HG03565 (cell line): ENCODE results near the gene MBOAT1.
"Not testable (repeated sequence)": the region's sequence is repeated elsewhere in the genome, so short reads cannot be mapped to it uniquely, and the experiment has no call there.

ENCODE experiments used
- ATAC-seq: cut with Tn5 transposase; IDR thresholded peaks from one replicate; pipeline ENCODE4 v1.9.1; 2021; ENCODE audit warnings: mild to moderate bottlenecking, moderate library complexity; ENCODE audit not compliant: unreplicated experiment

MBOAT1 gene

DNA sequence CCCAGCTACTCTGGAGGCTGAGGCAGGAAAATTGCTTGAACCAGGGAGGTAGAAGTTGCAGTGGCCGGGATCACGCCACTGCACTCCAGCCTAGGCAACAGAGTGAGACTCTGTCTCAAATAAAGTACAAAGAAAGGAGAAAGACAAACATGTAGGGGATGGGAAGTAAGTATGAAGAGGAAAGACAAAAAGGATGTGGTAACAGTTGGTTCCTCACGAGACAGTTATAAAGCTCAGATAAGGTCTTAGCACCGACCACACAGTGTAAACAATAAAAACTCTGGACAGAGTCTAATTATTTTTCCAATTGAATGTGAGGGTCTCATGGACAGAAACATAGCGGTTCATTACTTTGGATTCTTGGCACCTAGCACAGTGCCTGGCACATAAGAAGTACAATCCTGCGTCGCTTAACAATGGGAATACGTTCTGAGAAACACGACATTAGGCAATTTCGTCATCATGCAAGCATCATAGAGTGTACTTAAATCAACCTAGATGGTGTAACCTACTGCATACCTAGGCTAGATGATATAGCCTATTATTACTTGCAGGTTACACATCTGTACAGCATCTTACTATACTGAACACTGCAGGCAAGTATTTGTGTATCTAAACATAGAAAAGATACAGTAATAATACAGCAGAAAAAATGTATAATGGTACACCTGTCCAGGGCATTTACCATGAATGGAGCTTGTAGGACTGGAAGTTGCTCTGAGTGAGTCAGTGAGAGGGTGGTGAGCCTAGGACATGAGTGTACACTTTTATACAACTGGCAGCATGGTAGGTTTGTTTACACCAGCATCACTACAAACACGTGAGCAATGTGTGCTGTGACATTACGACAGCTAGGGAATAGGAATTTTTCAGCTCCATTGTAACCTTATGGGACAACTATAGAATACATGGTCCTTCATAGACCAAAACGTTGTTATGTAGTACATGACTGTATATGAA, 38.2 kb downstream of the MBOAT1 start:
- ATAC-seq, result peak; percentile 77

DNA sequence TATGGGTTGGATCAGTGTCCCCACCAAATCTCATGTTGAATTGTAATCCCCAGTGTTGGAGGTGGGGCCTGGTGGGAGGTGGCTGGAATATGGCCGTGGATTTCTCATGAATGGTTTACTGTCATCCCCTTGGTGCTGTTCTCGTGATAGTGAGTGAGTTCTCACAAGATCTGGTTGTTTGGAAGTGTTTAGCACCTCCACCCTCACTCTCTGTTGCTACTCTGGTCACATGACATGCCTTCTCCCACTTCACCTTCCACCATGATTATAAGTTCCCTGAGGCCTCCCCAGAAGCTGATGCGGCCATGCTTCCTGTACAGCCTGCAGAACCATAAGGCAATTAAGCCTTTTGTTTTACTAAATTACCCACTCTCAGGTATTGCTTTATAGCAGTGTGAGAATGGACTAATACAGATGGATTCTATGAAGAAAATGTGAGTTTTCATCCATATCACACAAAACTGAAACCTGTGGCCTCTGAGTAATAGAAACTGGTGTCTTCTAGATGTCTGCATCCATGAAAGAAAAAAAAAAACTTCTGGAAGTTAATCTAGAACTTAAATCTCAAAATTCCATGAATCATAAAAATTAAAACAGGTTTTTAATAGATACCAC, 39.3 kb downstream of the MBOAT1 start:
- no peak for ATAC-seq

DNA sequence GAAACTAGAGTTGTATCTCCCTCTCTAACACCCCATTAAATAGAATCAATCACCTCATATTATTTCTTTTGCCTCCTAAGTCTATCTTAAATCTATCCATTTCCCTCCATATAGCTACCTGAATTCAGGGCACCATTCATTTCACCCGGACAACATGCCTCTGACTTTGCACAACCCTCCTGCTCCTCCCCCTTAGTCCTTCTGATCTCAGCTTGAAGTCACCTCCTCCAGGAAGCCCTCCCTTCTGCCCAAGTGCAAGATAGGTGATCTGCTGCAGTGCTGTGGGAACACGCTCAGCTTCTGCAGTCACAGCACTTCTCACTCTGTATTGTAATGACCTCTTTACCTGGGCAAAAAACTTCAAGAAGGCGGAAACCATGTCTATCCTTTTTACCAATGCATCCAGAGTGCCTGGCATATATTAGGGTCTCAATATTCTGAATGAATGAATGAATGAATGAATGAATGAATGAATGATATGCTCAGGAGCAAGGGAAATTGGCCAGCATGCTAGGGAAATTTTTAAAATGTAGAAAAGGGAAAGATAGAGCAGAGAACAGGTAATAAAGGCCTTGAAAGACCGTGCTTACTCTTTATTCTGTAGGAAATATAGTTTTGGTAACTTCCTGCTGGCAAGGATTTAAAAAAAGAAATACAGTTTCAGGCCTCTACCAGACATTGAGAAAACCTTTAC, 41.7 kb downstream of the MBOAT1 start:
- ATAC-seq, result no peak

DNA sequence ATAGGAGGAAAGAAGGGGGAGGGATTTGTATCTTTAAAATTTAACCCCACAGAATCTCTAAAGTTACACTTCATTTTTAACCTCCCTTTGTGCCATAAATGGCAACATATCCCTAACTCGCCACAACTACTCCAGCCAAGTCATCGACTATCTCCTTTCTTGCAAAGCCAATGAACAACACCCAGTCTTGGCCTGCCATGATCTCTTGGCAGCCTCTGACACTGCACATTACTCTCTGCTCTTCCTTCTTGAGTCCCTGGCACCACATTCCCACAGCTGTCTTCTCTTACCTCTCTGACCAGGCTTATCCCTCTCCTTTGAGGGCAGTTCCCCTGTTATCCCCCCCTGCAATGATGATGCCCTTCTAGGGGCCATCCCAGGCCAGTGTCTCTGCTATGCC, 42.5 kb downstream of the MBOAT1 start:
- no peak for ATAC-seq

DNA sequence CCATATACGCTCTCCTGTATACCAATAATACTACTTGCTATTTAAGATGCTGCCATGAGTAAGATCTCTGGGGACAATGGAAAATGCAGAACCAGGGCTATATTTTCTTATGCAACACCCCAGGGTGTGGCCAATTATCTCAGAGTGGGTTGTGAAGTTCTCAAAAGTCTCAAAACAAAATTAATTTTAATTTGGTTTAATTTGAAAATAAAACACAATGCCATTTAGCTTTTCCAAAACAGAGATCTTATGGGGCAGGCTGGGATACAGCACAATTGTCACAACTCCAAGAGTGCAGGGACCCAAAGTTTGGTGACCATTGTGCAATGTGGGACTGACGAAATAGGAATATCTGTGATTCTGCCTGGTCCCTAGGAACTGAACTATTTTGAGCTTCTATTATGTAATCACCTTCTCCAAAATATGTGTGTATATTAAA, 43.1 kb downstream of the MBOAT1 start:
- no peak for ATAC-seq

DNA sequence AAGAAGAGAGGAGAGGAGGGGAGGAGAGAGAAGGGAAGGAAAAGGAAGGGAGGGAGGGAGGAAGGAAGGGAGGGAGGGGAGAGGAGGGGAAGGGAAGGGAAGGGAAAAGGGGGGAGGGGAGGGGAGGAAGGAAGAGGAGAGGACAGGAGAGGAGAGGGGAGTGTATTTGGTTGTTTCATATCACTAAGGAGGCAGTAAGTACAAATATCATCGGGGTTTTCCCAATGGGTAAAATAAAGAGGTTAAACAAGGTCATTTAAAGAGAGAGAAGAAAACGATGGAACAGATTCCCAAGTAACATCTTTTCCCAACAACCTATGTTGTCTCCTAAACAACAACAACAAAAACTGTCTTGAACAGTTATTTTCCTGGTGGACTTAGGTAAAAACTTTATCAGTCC, 43.6 kb downstream of the MBOAT1 start:
- ATAC-seq, result no peak

DNA sequence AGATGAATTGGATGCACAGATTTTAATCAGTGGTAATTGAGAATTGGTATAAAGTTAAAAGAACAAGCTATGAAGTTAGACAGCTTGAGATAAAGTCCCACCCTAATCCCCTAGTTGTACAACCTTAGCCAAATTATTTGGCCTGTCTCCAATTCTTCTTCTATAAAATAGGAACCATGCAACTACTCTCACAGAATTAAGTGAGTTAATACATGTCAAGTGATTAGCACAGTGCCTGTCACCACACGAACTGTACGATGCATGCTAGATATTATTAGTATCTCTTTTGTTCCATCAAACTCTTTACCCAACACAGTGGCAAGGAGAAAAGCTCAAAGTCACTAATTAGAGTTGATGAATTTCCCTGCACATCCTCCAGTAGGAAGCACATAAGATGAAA, 44.7 kb downstream of the MBOAT1 start:
- no peak for ATAC-seq

DNA sequence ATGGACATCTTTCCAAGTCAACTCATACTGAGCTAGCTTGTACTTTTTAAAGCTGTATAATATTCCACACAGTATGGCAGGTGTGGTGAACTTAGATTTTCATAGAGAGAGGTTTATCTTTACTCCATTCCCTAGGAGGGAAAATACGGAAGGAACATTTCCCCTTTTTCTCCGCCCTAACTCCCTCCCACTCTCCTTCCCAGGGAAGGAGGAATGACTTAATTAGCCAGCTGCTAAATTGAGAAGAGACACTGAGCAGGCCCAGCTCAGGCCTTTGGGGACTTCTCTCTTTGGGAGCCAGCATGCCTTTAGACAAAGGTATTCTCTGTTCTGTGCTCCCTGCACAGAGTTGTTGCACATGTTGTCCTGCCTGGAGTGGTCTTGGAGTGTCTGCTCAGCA, 46.1 kb downstream of the MBOAT1 start:
- ATAC-seq, result no peak

DNA sequence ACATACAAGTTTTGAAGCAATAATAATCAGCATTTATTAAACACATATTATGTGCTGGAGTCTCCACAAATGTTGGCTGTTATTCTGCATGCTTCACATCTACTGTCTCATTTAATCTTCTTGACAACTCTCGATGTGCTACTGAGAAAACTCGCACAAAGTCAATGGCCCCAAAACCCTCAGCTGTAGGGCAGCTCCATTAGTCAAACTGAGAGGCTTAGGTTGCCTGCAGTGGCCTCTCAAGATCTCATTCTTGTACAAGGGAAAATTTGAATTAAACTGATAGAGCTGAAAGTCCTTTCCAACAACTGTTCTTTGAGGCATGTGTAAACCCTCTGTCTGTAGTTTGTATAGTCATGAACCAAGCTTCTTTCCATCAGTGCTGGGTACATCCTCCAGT, 49.8 kb downstream of the MBOAT1 start:
- no peak for ATAC-seq

DNA sequence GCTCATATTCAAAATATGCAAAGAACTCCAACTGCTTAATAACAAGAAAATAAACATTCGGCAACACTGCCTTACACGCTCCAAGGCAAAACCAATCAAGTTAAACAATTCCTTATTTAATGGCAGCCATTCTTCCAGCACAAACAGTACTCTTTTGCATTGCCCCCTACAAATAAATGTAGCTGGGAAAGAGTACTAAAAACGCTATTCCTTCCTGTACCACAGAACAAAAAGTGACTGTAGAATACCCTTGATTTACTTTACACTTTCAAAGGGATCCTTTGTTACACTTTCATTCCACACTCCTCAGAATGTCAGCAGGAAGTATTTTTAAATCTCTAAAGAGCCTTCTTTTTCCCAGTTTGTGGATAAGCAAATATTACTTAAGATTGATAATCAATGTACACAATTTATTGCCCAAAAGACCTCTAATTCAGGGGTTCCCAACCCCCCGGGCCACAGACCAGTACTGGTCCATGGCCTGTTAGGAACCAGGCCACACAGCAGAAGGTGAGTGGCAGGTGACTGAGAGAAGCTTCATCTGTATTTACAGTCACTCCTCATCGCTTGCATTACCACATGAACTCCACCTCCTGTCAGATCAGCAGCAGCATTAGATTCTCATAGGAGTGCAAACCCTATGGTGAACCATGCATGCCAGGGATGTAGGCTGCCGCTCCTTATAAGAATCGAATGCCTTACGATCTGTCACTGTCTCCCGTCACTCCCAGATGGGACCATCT, 51.6 kb downstream of the MBOAT1 start:
- ATAC-seq, result no peak

DNA sequence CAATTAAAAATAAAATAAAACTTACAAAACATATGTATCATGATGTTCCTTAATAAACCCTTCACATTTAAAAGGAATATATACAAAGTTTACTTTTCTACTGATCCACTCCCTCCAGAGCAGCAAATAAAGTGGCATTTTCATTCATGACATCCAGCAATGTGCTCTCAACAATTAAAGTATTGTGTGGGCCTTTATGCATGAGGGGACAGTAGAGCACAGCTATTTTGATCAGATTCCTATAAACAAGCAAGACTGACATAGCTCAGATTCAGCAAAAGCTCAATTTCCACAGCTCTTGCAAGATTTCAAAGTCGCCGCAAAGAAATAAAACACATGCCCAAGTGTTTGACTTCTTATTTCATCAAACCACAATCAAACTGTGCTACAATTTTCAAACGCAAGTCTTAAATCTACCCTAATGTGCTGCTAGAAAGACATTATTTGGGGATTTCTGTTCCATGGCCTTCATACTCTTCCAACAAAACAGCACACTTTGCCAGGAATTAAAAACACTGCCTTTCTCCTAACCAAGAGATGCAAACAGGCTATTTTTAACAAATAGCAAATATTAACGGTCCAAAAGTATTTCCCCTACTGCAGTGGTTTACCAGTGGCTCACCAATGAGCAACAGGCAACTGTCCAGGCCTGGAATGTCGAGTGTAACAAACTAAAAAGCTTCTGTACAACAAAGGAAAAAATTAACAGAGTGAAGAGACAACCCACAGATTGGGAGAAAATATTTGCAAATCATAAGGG, 52.3 kb downstream of the MBOAT1 start:
- no peak for ATAC-seq

DNA sequence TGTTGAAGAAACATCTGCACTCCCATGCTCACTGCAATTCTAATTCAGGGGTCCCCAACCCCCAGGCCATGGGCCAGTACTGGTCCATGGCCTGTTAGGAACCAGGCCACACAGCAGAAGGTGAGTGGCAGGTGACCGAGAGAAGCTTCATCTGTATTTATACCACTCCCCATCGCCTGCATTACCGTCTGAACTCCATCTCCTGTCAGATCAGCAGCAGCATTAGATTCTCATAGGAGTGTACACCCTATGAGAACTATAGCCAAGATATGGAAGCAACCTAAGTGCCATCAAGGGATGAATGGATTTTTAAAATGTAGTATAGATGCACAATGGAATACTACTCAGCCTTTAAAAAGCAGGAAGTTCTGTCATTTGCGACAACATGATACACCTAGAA, 53.2 kb downstream of the MBOAT1 start:
- no peak for ATAC-seq

DNA sequence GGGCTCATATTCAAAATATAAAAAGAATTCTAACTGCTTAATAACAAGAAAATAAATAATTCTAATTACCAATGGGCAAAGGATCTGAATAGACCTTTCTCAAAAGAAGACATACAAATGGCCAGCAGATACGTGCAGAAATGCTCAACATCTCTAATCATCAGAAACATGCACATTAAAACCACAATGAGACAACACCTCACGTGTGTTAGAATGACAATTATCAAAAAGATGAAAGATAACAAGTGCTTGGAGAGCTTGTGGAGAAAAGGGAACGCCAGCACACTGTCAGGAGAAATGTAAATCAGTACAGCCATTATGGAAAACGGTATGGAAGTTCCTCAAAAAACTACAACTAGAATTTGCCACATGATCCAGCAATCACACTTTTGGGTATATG, 53.6 kb downstream of the MBOAT1 start:
- ATAC-seq, result no peak

DNA sequence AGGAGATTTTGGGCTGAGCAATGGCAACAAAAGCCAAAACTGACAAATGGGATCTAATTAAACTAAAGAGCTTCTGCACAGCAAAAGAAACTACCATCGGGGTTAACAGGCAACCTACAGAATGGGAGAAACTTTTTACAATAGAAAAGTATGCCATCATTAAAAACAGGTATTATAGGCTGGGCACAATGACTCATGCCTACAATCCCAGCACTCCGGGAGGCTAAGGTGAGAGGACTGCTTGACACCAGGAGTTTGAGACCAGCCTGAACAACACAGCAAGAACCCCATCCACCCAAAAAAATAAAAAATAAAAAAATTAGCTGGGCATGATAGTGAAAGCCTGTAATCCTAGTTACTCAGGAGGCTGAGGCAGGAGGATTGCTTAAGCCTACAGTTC, 55.4 kb downstream of the MBOAT1 start:
- ATAC-seq, result no peak

DNA sequence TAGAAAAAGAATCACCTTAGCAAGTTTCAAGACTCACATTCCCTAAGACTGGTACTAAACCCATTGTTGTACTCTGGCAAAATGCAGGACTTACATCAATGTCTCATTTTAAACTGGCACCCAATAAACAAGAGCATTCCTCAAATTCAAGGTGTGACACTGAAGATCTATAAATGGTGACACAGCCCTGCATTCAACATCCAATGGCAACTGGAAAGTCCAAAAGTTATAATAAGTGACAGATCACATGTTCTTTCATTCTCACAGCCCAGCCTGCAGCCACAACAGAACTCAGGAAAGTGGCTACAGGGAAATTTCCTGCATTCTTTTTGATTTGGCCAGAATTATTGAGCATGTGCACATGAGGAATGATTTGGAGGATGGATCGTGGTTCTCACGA, 57.5 kb downstream of the MBOAT1 start:
- ATAC-seq, result no peak

DNA sequence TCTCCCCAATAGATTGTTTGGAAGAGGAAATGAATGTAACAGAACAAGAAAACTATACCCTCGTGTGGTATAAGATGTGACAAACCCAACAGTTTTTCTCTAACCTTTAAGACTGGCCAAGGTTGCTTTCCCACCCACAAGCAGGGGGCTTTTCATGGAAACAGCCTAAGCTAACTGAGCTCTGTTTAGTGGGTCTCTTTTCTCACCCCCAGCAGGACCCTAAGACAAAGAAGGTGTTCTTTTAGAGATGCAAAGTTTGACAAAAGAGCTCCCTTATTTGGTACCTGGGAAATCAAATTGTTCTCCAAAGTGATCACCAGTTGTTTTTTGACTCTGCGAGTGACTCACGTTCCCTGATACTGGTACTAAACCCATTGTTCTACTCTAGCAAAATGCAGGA, 59.1 kb downstream of the MBOAT1 start:
- ATAC-seq, result no peak

DNA sequence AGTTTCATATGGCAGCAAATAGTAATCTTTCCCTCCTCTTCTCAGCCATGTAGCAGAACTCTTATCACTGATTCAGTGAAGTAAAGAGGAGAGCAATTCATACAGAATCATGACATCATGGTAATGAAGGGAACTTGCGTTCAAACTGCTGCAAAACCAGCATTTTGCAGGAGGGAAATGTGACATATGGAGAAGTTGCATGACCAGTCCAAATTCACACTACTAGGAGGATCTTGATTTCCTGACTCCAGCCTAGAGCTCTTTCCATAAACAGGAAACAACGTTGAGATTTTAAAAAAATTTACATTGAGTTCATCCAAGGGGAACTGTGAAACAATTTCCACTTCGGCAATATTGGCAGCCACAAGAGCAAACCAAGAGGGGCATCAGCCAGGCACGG, 63.8 kb downstream of the MBOAT1 start:
- ATAC-seq, result no peak

DNA sequence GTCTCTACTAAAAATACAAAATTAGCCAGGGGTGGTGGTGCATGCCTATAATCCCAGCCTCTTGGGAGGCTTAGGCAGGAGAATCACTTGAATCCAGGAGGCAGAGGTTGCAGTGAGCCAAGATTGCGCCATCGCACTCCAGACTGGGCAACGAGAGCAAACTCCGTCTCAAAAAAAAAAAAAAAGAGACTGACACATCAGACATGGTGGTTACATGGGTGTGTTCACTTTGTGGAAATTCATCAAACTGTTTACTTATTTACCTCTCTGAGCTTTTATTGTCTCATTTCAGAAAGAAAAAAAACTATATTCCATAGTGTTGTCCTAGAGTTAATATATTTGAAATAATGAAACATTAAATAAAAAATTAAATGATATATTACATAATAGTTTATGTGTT, 64.8 kb downstream of the MBOAT1 start:
- no peak for ATAC-seq

DNA sequence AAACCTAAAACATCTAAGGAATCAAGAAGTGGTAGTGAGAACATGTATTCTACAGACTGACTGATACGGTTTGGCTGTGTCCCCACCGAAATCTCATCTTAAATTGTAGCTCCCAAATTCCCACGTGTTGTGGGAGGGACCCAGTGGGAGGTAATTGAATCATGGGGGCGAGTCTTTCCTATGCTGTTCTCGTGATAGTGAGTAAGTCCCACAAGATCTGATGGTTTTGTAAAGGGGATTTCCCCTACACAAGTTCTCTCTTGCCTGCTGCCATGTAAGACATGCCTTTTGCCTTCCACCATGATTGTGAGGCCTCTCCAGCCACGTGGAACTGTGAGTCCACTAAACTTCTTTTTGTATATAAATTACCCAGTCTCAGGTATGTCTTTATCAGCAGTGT, 65.4 kb downstream of the MBOAT1 start:
- ATAC-seq, result not testable (repeated sequence)

DNA sequence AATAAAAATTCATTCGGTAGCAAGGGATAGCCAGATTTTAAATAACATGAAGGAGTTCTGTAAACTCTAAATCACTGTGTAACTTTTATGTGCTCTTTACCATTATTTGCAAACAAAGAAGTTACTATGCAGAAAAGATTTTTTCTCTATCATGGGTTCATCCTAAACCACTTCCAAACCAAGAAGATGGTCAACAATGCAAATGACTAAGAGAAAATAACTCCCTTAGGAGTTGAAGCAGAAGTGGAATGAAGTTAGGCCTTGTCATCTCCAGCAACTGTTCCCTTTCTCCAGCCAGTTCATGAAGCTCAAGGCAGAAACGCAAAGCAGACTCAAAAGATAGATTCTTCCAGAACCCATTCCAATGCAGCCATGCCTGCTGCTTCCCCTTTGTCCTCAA, 66.0 kb downstream of the MBOAT1 start:
- no peak for ATAC-seq
